Astrocyte (in vitro differentiated cells and primary cell): ENCODE measurements around the gene CFTR. TPM values are rescaled to one million over a fixed set of nuclear protein-coding genes. Genes with fewer than 3 reads are reported as not detected.
"Not testable (repeated sequence)": the region's sequence is repeated elsewhere in the genome, so short reads cannot be mapped to it uniquely, and the experiment has no call there.

Experiments
- DNase-seq: peaks from one replicate; pipeline ENCODE4 v3.0.0-alpha.2; 2010; ENCODE audit warnings: low read depth
- FAIRE-seq: peaks from 2 replicates; lab custom pipeline; 2011; peaks lifted over from hg19 to GRCh38; lab: Jason Lieb, UNC
- H2AFZ ChIP-seq: 2 replicates; pipeline ENCODE4 v1.6.0; 2012; ENCODE audit warnings: low read depth, low read length, inconsistent platforms
- H3K27ac ChIP-seq: 2 replicates; pipeline ENCODE4 v1.5.1; 2011; ENCODE audit warnings: low read depth, low read length, inconsistent platforms
- H3K27me3 ChIP-seq: 2 replicates; pipeline ENCODE4 v1.6.0; 2011; ENCODE audit warnings: low read length, inconsistent platforms; ENCODE audit not compliant: insufficient read depth
- H3K36me3 ChIP-seq: 2 replicates; pipeline ENCODE4 v1.5.1; 2011; ENCODE audit warnings: low read length, inconsistent platforms; ENCODE audit not compliant: insufficient read depth
- H3K4me1 ChIP-seq: 2 replicates; pipeline ENCODE4 v1.5.1; 2011; ENCODE audit warnings: low read length, inconsistent platforms; ENCODE audit not compliant: insufficient read depth
- H3K4me2 ChIP-seq: 2 replicates; pipeline ENCODE4 v1.6.0; 2012; ENCODE audit warnings: low read length, inconsistent platforms
- H3K4me3 ChIP-seq: 2 replicates; pipeline ENCODE4 v1.5.1; 2011; ENCODE audit warnings: low read depth, mild to moderate bottlenecking, low read length, inconsistent platforms; ENCODE audit not compliant: insufficient read depth
- H3K79me2 ChIP-seq: 2 replicates; pipeline ENCODE4 v1.6.0; 2012; ENCODE audit warnings: mild to moderate bottlenecking, low read length, inconsistent platforms; ENCODE audit not compliant: insufficient read depth
- H3K9ac ChIP-seq: 2 replicates; pipeline ENCODE4 v1.6.0; 2012; ENCODE audit warnings: mild to moderate bottlenecking, low read length, inconsistent platforms
- H3K9me3 ChIP-seq: 2 replicates; pipeline ENCODE4 v1.5.1; 2012; ENCODE audit warnings: low read depth, mild to moderate bottlenecking, low read length, inconsistent platforms; ENCODE audit not compliant: insufficient read depth
- H4K20me1 ChIP-seq: 2 replicates; pipeline ENCODE4 v1.6.0; 2012; ENCODE audit warnings: low read length, inconsistent platforms; ENCODE audit not compliant: insufficient read depth
- H3K27ac Mint-ChIP-seq: one replicate; pipeline ENCODE4 v1.8.0; 2021; ENCODE audit warnings: mild to moderate bottlenecking, mixed read lengths; ENCODE audit not compliant: unreplicated experiment
- H3K27me3 Mint-ChIP-seq: one replicate; pipeline ENCODE4 v1.8.0; 2021; ENCODE audit warnings: low read depth, mixed read lengths; ENCODE audit not compliant: unreplicated experiment
- H3K36me3 Mint-ChIP-seq: one replicate; pipeline ENCODE4 v1.8.0; 2021; ENCODE audit warnings: low read depth, mixed read lengths; ENCODE audit not compliant: unreplicated experiment
- H3K4me1 Mint-ChIP-seq: one replicate; pipeline ENCODE4 v1.8.0; 2021; ENCODE audit warnings: low read depth, mixed read lengths; ENCODE audit not compliant: unreplicated experiment
- H3K4me3 Mint-ChIP-seq: one replicate; pipeline ENCODE4 v1.8.0; 2021; ENCODE audit warnings: mild to moderate bottlenecking, moderate library complexity, mixed read lengths; ENCODE audit not compliant: unreplicated experiment
- H3K9me3 Mint-ChIP-seq: one replicate; pipeline ENCODE4 v1.8.0; 2021; ENCODE audit warnings: mild to moderate bottlenecking, mixed read lengths; ENCODE audit not compliant: unreplicated experiment
- EZH2 ChIP-seq: IDR thresholded peaks from 2 replicates; pipeline ENCODE4 v1.6.1; 2012; ENCODE audit warnings: mild to moderate bottlenecking, low read length, inconsistent platforms; ENCODE audit not compliant: insufficient read depth
- total RNA-seq: library from RNA; stranded (reverse); gene quantifications from 2 replicates; pipeline ENCODE4 v1.2.1, GENCODE V29; 2021
- TF ChIP-seq, protein P1 (sequence below): IDR thresholded peaks from 2 replicates; pipeline ENCODE4 v1.5.1; 2011; ENCODE audit warnings: low read depth, mild to moderate bottlenecking, inconsistent platforms, low read length, moderate library complexity; ENCODE audit not compliant: insufficient read depth

CFTR gene
- total RNA-seq, 1 donor from 2014 or later = 2.5 TPM

DNA sequence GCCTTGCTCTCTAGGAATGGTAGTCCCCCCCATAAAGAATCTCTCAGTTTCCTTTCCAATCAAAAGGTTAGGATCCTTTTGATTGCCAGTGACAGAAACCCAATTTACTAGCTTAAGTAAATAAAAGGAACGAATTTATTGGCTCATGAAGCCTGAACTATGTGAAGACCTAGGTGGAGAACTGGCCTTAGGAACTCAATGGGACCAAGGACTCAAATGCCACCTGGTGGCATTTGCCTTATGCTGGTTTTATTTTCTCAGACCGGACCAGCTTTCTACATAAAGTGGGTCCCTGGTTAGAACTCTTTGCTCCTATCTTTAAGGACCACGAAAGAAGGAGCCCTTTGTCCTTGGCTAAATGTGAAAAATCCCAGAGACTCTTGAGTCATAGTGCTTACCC lies 25.4 kb downstream of the CFTR start:
- Histone ChIP-seq H3K4me1 (no peaks in the 10 kb centered on the region), H3K9me3 (no peaks in the 10 kb centered on the region), H3K4me3 (no peak overlapping the region), H3K9ac (no peak overlapping the region), H3K4me2 (no peak overlapping the region), H4K20me1 (no peaks in the 10 kb centered on the region), H2AFZ (no peak overlapping the region), H3K36me3 (no peaks in the 10 kb centered on the region), H3K27me3 (no peaks in the 10 kb centered on the region), H3K27ac (no peak overlapping the region), H3K79me2 (no peaks in the 10 kb centered on the region)
- H3K4me1 Mint-ChIP-seq = no peaks in the 10 kb centered on the region
- DNase-seq = no peak
- no peak overlapping the region for H3K27ac Mint-ChIP-seq
- H3K36me3 Mint-ChIP-seq = no peaks in the 10 kb centered on the region
- no peaks in the 10 kb centered on the region for H3K27me3 Mint-ChIP-seq
- TF ChIP-seq EZH2 = no peak
- TF ChIP-seq, protein P1, sequence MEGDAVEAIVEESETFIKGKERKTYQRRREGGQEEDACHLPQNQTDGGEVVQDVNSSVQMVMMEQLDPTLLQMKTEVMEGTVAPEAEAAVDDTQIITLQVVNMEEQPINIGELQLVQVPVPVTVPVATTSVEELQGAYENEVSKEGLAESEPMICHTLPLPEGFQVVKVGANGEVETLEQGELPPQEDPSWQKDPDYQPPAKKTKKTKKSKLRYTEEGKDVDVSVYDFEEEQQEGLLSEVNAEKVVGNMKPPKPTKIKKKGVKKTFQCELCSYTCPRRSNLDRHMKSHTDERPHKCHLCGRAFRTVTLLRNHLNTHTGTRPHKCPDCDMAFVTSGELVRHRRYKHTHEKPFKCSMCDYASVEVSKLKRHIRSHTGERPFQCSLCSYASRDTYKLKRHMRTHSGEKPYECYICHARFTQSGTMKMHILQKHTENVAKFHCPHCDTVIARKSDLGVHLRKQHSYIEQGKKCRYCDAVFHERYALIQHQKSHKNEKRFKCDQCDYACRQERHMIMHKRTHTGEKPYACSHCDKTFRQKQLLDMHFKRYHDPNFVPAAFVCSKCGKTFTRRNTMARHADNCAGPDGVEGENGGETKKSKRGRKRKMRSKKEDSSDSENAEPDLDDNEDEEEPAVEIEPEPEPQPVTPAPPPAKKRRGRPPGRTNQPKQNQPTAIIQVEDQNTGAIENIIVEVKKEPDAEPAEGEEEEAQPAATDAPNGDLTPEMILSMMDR = no peak
- H3K4me3 Mint-ChIP-seq = no peak overlapping the region
- no peaks in the 10 kb centered on the region for H3K9me3 Mint-ChIP-seq
- no peak for FAIRE-seq

DNA sequence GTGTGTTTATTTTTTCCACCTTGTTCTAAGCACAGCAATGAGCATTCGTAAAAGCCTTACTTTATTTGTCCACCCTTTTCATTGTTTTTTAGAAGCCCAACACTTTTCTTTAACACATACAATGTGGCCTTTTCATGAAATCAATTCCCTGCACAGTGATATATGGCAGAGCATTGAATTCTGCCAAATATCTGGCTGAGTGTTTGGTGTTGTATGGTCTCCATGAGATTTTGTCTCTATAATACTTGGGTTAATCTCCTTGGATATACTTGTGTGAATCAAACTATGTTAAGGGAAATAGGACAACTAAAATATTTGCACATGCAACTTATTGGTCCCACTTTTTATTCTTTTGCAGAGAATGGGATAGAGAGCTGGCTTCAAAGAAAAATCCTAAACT lies 28.9 kb downstream of the CFTR start:
- DNase-seq = no peak
- no peaks in the 10 kb centered on the region for H3K36me3 ChIP-seq
- H3K36me3 Mint-ChIP-seq = no peaks in the 10 kb centered on the region
- peak; percentile 67 for FAIRE-seq
- H4K20me1 ChIP-seq = no peaks in the 10 kb centered on the region
- H3K9ac ChIP-seq = no peak overlapping the region
- no peak overlapping the region for H3K27ac Mint-ChIP-seq
- no peaks in the 10 kb centered on the region for H3K79me2 ChIP-seq
- H2AFZ ChIP-seq = no peak overlapping the region
- no peaks in the 10 kb centered on the region for H3K4me1 ChIP-seq
- no peak overlapping the region for H3K27ac ChIP-seq
- no peak overlapping the region for H3K4me3 Mint-ChIP-seq
- H3K27me3 Mint-ChIP-seq = no peaks in the 10 kb centered on the region
- no peak overlapping the region for H3K4me2 ChIP-seq
- TF ChIP-seq EZH2 = no peak
- TF ChIP-seq, protein P1 = no peak
- H3K9me3 Mint-ChIP-seq = no peaks in the 10 kb centered on the region
- no peak overlapping the region for H3K4me3 ChIP-seq
- no peaks in the 10 kb centered on the region for H3K4me1 Mint-ChIP-seq
- H3K9me3 ChIP-seq = no peaks in the 10 kb centered on the region
- H3K27me3 ChIP-seq = no peaks in the 10 kb centered on the region

DNA sequence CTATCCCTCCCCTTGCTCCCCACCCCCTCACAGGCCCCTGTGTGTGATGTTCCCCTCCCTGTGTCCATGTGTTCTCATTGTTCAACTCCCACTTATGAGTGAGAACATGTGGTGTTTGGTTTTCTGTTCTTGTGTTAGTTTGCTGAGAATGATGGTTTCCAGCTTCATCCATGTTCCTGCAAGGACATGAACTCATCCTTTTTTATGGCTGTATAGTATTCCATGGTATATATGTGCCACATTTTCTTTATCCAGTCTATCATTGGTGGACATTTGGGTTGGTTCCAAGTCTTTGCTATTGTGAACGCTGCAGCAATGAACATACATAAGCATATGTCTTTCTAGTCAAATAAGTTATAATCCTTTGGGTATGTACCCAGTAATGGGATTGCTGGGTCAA lies 37.4 kb downstream of the CFTR start:
- not testable (repeated sequence) for H3K4me2 ChIP-seq, H3K36me3 Mint-ChIP-seq, H3K9ac ChIP-seq, H3K4me3 Mint-ChIP-seq, H3K79me2 ChIP-seq, H2AFZ ChIP-seq, H3K4me1 Mint-ChIP-seq, H3K27me3 Mint-ChIP-seq, H3K9me3 Mint-ChIP-seq, FAIRE-seq, DNase-seq, H3K27me3 ChIP-seq, H3K27ac Mint-ChIP-seq, H3K4me1 ChIP-seq, H4K20me1 ChIP-seq, H3K9me3 ChIP-seq, H3K27ac ChIP-seq, H3K36me3 ChIP-seq, H3K4me3 ChIP-seq
